Heart left ventricle (tissue), 16 donors: ENCODE data around the gene PTGDS. TPM values are rescaled to one million over a fixed set of nuclear protein-coding genes. Genes with fewer than 3 reads are reported as not detected.

ENCODE experiments used
- ATAC-seq, 4 donors: fragments of 200-7000 bp; cut with Tn5 transposase; one replicate each; pipeline ENCODE4 v1.9.1; 2020 to 2022; ENCODE audit warnings: moderate library complexity in 4 of 4, mild to moderate bottlenecking in 3 of 4, moderate number of reproducible peaks in 1 of 4
- DNase-seq, 5 donors: peaks; one replicate each; pipeline ENCODE4 v3.0.0-alpha.2; 2020
- H3K27ac ChIP-seq, 12 donors: fragments of 200-600 bp; sonication (generic) in 4 of 12; one replicate each; pipeline versions ENCODE4 v1.5.0 to v1.8.0; 2016 to 2022; ENCODE audit warnings: mild to moderate bottlenecking in 2 of 12
- H3K27me3 ChIP-seq, 9 donors: fragments of 200-600 bp; sonication (generic) in 2 of 9; one replicate each; pipeline versions ENCODE4 v1.5.1 to v1.8.0; 2016 to 2022; ENCODE audit warnings: mild to moderate bottlenecking in 3 of 9
- H3K36me3 ChIP-seq, 9 donors: fragments of 200-600 bp; sonication (generic) in 2 of 9; one replicate each; pipeline versions ENCODE4 v1.5.0 to v1.8.0; 2018 to 2022; ENCODE audit warnings: mild to moderate bottlenecking in 2 of 9
- H3K4me1 ChIP-seq, 12 donors: fragments of 200-600 bp; sonication (generic) in 4 of 12; one replicate each; pipeline versions ENCODE4 v1.5.0 to v1.8.0; 2016 to 2022; ENCODE audit warnings: mild to moderate bottlenecking in 3 of 12
- H3K4me3 ChIP-seq, 12 donors: fragments of 200-600 bp; sonication (generic) in 4 of 12; one replicate each; pipeline versions ENCODE4 v1.5.0 to v1.8.0; 2017 to 2022; ENCODE audit warnings: mild to moderate bottlenecking in 9 of 12, moderate library complexity in 4 of 12
- H3K9me3 ChIP-seq, 12 donors: fragments of 200-600 bp; sonication (generic) in 4 of 12; one replicate each; pipeline versions ENCODE4 v1.5.0 to v1.8.0; 2016 to 2022; ENCODE audit warnings: mild to moderate bottlenecking in 1 of 12
- POLR2A ChIP-seq, 2 donors: fragments of 450-650 bp; IDR thresholded peaks; one replicate each; pipeline ENCODE4 v1.6.1; 2017; ENCODE audit warnings: antibody characterized with exemption in 2 of 2, mild to moderate bottlenecking in 2 of 2, moderate library complexity in 2 of 2
- WGBS, 4 donors: extraction: QIAGEN DNeasy Blood & Tissue Kit in 2 of 4; methylation state at CpG; one replicate each; pipeline versions ENCODE4 v1.1.5 to v1.1.7; 2013 to 2018; 5-methylcytosine and 5-hydroxymethylcytosine counted together
- intact Hi-C, 10 donors: fragments of 100-400 bp; cut with DNase I; formaldehyde crosslinking; loops; one replicate each; pipeline versions ENCODE4 v1.11.1 to v1.14.2; 2022
- polyA plus RNA-seq, 2 donors: library from polyadenylated mRNA; stranded (reverse); fragments of 200-250 nt; gene quantifications; one replicate each; pipeline ENCODE4 v1.2.3, GENCODE V29; 2013
- total RNA-seq, 9 donors: library from RNA; depleted of rRNA in 2 of 9; stranded (reverse); fragments of >200 nt in 2 of 9; fragmentation: NEBNext Ultra II Directional in 3 of 9; extraction: Animal tissue kit (Norgen Biotek cat#: 25700) in 3 of 9; gene quantifications; one replicate each; pipeline versions ENCODE4 v1.1.0 to v1.2.4, GENCODE V29; 2016 to 2023
- TF ChIP-seq, protein P1 (sequence below), 12 donors: fragments of 200-600 bp; sonication (generic) in 4 of 12; IDR thresholded peaks; one replicate each; pipeline versions ENCODE4 v1.5.0 to v1.8.0; 2018 to 2022; ENCODE audit warnings: antibody characterized with exemption in 12 of 12, mild to moderate bottlenecking in 5 of 12
- donor health status: ischemic (EF 13 %, LVEDD 7.1; RV severe dilation, severe dysfunction).
- donor health status: healthy with polysubstance abuse.
- donor health status: DM: no; HTN: yes; CAD: no.
- donor health status: DM: no; HTN: no; CAD: no.
- donor health status: ischemic (EF 25% LVEDD 6.9; RV normal size, moderate dysfunction).
- donor health status: ischemic (EF 25% LVEDD 5.7; RV mildly dilated, moderate dysfunction).
- donor health status: healthy.
- donor health status: DM: yes; HTN: yes; CAD: no.
- donor health status: ischemic (EF 35%, LVEDD 5.7; RV mildly dilated, moderate dysfunction).
- donor health status: nonischemic (EF 11% LVEDD 7.7; RV severe dilation, severe dysfunction).
- donor health status: DM: yes; HTN: yes; CAD: no.
- donor health status: PGD.
- donor health status: ischemic (EF 29% LVEDD 5.4; RV normal size, mild dysfunction).
- donor health status: nonischemic (EF 23%, LVEDD 6.1; RV moderate dilation, normal function).

The PTGDS gene
- total and polyA plus RNA-seq, 11 donors, result 1,152 to 5,295 (median 3,109) TPM

DNA sequence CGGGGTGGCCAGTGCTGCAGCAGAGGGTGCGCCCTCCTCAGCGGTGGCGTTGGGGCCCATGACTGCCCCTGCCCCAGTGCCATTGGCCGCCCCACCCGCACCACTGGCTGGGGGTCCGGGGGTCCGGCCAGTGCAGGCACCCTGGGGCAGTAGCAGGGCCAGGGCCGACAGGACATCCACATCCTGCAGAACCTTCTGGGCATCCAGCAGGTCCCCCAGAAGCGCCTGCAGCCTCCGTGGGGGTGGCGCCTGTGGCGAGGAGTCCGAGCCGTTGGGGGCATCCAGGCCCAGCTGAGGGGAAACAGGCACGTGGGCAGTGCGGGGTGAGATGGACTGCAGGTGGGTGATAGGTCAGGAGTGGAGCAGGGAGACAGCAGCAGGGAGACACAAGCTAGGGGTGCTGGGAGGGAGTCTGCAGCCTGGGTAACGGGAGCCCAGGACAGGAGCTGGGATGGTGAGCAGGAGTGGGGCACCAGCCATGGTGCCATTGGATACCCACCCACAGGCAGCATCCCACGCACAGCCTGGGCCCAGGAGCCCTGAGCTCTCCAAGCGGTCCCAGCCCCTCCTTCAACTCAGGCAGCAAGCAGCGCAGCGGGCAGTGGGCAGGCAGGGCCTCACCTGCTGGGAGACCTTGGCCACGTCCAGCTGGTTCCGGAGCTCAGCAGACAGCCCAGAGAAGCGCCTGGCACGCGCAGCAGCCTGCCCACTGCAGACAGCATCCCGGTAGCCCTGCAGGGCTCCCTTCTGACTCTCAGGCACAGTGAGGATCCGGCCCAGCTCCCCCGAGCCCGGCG is 43.7 kb downstream of the PTGDS start:
- Histone ChIP-seq H3K36me3 (peaks cover 0 to 44% (median 23%) of the 10 kb centered on the region in 9 donors), H3K4me1 (peaks cover 0 to 1% (median 0%) of the 10 kb centered on the region in 12 donors), H3K27ac (no peak overlapping the region), H3K9me3 (no peaks in the 10 kb centered on the region), H3K27me3 (no peaks in the 10 kb centered on the region), H3K4me3 (no peak overlapping the region)
- DNase-seq, result no peak
- no peak for ATAC-seq
- TF ChIP-seq POLR2A (IDR thresholded peaks at IDR 0.05), result no peak
- TF ChIP-seq, protein P1, sequence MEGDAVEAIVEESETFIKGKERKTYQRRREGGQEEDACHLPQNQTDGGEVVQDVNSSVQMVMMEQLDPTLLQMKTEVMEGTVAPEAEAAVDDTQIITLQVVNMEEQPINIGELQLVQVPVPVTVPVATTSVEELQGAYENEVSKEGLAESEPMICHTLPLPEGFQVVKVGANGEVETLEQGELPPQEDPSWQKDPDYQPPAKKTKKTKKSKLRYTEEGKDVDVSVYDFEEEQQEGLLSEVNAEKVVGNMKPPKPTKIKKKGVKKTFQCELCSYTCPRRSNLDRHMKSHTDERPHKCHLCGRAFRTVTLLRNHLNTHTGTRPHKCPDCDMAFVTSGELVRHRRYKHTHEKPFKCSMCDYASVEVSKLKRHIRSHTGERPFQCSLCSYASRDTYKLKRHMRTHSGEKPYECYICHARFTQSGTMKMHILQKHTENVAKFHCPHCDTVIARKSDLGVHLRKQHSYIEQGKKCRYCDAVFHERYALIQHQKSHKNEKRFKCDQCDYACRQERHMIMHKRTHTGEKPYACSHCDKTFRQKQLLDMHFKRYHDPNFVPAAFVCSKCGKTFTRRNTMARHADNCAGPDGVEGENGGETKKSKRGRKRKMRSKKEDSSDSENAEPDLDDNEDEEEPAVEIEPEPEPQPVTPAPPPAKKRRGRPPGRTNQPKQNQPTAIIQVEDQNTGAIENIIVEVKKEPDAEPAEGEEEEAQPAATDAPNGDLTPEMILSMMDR (IDR thresholded peaks at IDR 0.05), result no peak
- WGBS, 4 donors, result 94 to 97% (median 95%) methylated on average over 18 to 32 of the region's 32 CpGs
- intact Hi-C loops, result loop anchor here in 1 of 10 donors (10.0 kb wide), 1 partner anchor 136 kb away; the partner anchor contains the start of gene TRAF2

DNA sequence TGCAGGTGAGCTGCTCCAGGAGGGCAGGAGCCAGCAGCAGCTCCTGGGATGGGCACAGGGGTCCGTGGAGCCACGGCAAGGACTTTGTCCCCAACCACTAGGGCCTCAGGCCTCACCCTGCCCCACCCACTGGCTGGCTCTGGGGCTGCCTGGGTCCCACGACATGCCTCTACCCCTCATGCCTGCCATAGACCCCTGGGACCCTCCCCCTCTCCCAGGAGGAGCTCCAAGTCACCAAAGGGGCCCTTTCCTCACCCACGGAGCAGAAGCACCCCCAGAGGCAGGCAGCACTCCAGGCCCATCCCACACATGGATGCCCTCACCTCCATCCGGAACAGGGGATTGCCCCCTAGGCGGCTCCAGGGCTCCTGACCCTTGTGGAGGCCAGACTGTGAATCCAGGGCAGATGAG is 44.3 kb downstream of the PTGDS start:
- peaks cover 0 to 38% (median 17%) of the 10 kb centered on the region in 9 donors for H3K36me3 ChIP-seq

DNA sequence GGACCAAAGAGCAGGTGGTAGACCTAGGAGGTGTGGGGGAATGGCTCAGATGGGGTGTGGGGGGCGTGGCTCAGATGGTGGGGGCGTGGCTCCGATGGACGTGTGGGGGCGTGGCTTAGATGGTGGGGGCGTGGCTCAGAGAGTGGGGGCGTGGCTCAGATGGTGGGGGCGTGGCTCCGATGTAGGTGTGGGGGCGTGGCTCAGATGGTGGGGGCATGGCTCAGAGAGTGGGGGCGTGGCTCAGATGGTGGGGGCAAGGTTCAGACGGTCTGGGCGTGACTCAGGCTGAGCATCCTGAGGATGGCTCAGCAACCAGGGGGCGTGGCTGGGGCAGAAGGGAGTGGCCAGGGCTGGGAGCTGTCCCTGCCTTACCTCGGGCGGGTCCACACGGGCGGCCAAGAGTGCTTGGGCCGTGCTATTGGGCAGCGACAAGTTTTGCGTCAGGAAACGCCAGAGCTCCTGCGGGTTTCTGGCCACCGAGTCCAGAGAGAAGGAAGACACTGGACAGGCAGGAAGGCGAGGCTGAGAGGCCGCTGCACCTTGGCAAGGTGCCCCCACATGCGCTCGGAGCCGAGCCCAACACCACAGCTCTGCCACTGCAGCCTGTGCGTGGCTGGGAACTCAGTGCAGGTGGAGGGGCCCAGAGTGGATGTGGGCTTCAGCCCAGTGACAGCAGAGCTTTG is 44.8 kb downstream of the PTGDS start:
- no peak for DNase-seq
- TF ChIP-seq, protein P1 (IDR thresholded peaks at IDR 0.05), result no peak
- TF ChIP-seq POLR2A (IDR thresholded peaks at IDR 0.05), result no peak
- no peaks in the 10 kb centered on the region for H3K9me3 ChIP-seq
- no peak overlapping the region for H3K27ac ChIP-seq
- peak in 3 of 4 donors; percentile 12 to 41 (median 21) for ATAC-seq
- no peak overlapping the region for H3K4me3 ChIP-seq
- H3K4me1 ChIP-seq, result peaks cover 0 to 13% (median 6%) of the 10 kb centered on the region in 12 donors
- H3K36me3 ChIP-seq, result peaks cover 0 to 32% (median 11%) of the 10 kb centered on the region in 9 donors
- WGBS, 4 donors, result 65 to 74% (median 71%) methylated on average over 6 to 30 of the region's 30 CpGs
- no peaks in the 10 kb centered on the region for H3K27me3 ChIP-seq
- intact Hi-C loops, result loop anchor here in 1 of 10 donors (10.0 kb wide), 1 partner anchor 137 kb away; the partner anchor contains the start of gene TRAF2

More for the DNA sequence above, 44.3 kb downstream of the PTGDS start:
- intact Hi-C loops, result loop anchor here in 1 of 10 donors (10.0 kb wide), 1 partner anchor 137 kb away; the partner anchor contains the start of gene TRAF2
- Histone ChIP-seq H3K4me3 (no peak overlapping the region), H3K27ac (no peak overlapping the region), H3K9me3 (no peaks in the 10 kb centered on the region), H3K4me1 (peaks cover 0 to 7% (median 2%) of the 10 kb centered on the region in 12 donors), H3K27me3 (no peaks in the 10 kb centered on the region)
- ATAC-seq (no peak), DNase-seq (no peak)
- TF ChIP-seq, protein P1 (IDR thresholded peaks at IDR 0.05), result no peak
- no peak for TF ChIP-seq POLR2A (IDR thresholded peaks at IDR 0.05)
- whole genome bisulfite sequencing, 4 donors, result 85 to 96% (median 91%) methylated on average over 2 to 6 of the region's 6 CpGs

DNA sequence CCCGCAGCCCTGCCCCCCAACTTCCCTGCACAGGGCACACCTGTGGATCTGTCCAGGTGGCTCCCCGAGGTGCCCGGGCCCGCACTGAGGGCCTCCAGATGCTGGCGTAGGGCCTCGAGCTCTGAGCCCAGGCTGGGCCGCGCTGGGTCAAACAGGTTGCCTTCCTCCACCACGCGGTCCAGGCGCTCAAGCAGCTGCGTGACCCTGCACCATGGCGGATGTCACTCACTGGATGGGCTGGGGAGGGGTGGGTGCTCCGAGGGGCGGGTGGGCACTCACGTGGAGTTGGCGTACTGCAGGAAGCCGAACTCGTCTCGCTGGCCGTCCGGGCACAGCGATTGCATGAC is 45.3 kb downstream of the PTGDS start:
- intact Hi-C loops, result loop anchor here in 1 of 10 donors (10.0 kb wide), 1 partner anchor 138 kb away; the partner anchor contains the start of gene TRAF2
- Histone ChIP-seq H3K36me3 (peaks cover 0 to 27% (median 7%) of the 10 kb centered on the region in 9 donors), H3K4me1 (peaks cover 0 to 18% (median 11%) of the 10 kb centered on the region in 12 donors), H3K4me3 (no peak overlapping the region), H3K9me3 (no peaks in the 10 kb centered on the region), H3K27me3 (no peaks in the 10 kb centered on the region), H3K27ac (no peak overlapping the region)
- WGBS, 4 donors, result 93 to 96% (median 94%) methylated on average over 12 to 23 of the region's 23 CpGs
- no peak for TF ChIP-seq POLR2A (IDR thresholded peaks at IDR 0.05)
- TF ChIP-seq, protein P1 (IDR thresholded peaks at IDR 0.05), result no peak
- ATAC-seq (no peak), DNase-seq (no peak)
